Activated B cell treated with CpG ODN at 0.5 μM for 24 hours (primary cell): ENCODE measurements around the gene EIF1AD. TPM values are rescaled to one million over a fixed set of nuclear protein-coding genes. Genes with fewer than 3 reads are reported as not detected.

Experiments
- ATAC-seq: fragments of 200-7000 bp; cut with Tn5 transposase; one replicate; pipeline ENCODE4 v1.10.0; 2021; ENCODE audit warnings: low read depth, mild to moderate bottlenecking, moderate library complexity
- CTCF ChIA-PET: fragments of 350-600 bp; sonication (Branson Sonifier 250); formaldehyde crosslinking; loops from one replicate; lab custom pipeline; 2021; ENCODE audit warnings: antibody characterized with exemption; lab: Charles Lee
- POLR2A ChIA-PET: fragments of 350-600 bp; sonication (Branson Sonifier 250); formaldehyde crosslinking; loops from one replicate; lab custom pipeline; 2021; ENCODE audit warnings: antibody characterized with exemption; lab: Charles Lee
- DNase-seq: peaks from one replicate; pipeline ENCODE4 v3.0.0; 2022
- H3K27ac Mint-ChIP-seq: one replicate; pipeline ENCODE4 v1.8.0; 2020; ENCODE audit warnings: mixed read lengths
- H3K27me3 Mint-ChIP-seq: one replicate; pipeline ENCODE4 v1.8.0; 2021; ENCODE audit warnings: mixed read lengths
- H3K36me3 Mint-ChIP-seq: one replicate; pipeline ENCODE4 v1.8.0; 2021; ENCODE audit warnings: low read depth, mixed read lengths
- H3K4me1 Mint-ChIP-seq: one replicate; pipeline ENCODE4 v1.8.0; 2021; ENCODE audit warnings: mixed read lengths
- H3K4me3 Mint-ChIP-seq: one replicate; pipeline ENCODE4 v1.8.0; 2020; ENCODE audit warnings: mild to moderate bottlenecking, mixed read lengths
- H3K9me3 Mint-ChIP-seq: one replicate; pipeline ENCODE4 v1.8.0; 2020; ENCODE audit warnings: mixed read lengths
- intact Hi-C: fragments of 100-400 bp; cut with micrococcal nuclease; formaldehyde crosslinking; loops from one replicate; pipeline ENCODE4 v1.15.1; 2024
- total RNA-seq: library from RNA; stranded (reverse); gene quantifications from 2 replicates; pipeline ENCODE4 v1.2.3, GENCODE V29; 2022
- TF ChIP-seq, protein P1 (sequence below): fragments of 200-600 bp; IDR thresholded peaks from one replicate; pipeline ENCODE4 v1.8.0; 2022; ENCODE audit warnings: antibody characterized with exemption, mild to moderate bottlenecking

The EIF1AD gene
- total RNA-seq, 1 donor from 2014 or later: 58.9 TPM

DNA sequence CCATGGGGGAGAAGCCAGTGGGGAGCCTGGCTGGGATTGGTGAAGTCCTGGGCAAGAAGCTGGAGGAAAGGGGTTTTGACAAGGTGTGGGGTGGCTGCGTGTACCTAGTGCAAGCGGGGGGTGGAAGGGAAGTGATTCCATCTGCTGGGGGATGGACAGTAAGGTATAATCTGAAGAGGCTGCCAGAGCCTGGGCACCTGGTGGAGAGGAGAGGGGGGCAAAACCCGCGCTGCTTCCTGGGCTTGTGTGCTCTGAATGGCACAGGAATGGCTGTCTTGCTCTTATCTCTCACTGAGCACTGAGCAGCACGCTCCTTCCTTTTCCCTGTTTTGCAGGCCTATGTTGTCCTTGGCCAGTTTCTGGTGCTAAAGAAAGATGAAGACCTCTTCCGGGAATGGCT is 1.3 kb upstream of the EIF1AD start:
- CTCF ChIA-PET: interaction anchor here (0.6 to 1.2 kb wide), 3 partner anchors 53 to 292 kb away, joined by 3 read pairs; partner anchors contain the start of gene KAT5
- no peak for DNase-seq
- ATAC-seq: no peak
- peak overlapping the region; percentile 100 for H3K4me3 Mint-ChIP-seq
- no peaks in the 10 kb centered on the region for H3K27me3 Mint-ChIP-seq
- H3K4me1 Mint-ChIP-seq: peaks cover 36% of the 10 kb centered on the region
- H3K27ac Mint-ChIP-seq: peak overlapping the region; percentile 80
- H3K36me3 Mint-ChIP-seq: peaks cover 67% of the 10 kb centered on the region
- intact Hi-C loops: loop anchor here (2.0 to 5.0 kb wide), 2 partner anchors 20 to 341 kb away; partner anchors contain the start of gene RELA
- POLR2A ChIA-PET: interaction anchor here (1.2 to 1.9 kb wide), 9 partner anchors 10 to 340 kb away, joined by 3 to 28 read pairs (median 8); partner anchors contain the start of genes CCDC85B, CFL1, FIBP and MUS81
- no peaks in the 10 kb centered on the region for H3K9me3 Mint-ChIP-seq
- TF ChIP-seq, protein P1, sequence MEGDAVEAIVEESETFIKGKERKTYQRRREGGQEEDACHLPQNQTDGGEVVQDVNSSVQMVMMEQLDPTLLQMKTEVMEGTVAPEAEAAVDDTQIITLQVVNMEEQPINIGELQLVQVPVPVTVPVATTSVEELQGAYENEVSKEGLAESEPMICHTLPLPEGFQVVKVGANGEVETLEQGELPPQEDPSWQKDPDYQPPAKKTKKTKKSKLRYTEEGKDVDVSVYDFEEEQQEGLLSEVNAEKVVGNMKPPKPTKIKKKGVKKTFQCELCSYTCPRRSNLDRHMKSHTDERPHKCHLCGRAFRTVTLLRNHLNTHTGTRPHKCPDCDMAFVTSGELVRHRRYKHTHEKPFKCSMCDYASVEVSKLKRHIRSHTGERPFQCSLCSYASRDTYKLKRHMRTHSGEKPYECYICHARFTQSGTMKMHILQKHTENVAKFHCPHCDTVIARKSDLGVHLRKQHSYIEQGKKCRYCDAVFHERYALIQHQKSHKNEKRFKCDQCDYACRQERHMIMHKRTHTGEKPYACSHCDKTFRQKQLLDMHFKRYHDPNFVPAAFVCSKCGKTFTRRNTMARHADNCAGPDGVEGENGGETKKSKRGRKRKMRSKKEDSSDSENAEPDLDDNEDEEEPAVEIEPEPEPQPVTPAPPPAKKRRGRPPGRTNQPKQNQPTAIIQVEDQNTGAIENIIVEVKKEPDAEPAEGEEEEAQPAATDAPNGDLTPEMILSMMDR: no peak

- no peak for DNase-seq
- CTCF ChIA-PET: interaction anchor here (0.6 to 1.4 kb wide), 7 partner anchors 10 to 291 kb away, joined by 3 to 10 read pairs (median 3); partner anchors contain the start of gene KAT5
These were observed 780 bp upstream of the EIF1AD start for GRCh38 chr11:66002648-66003225.

GRCh38 chr11:65997286-65997685 is 4.7 kb downstream of the EIF1AD start:
- TF ChIP-seq, protein P1: no peak
- H3K27me3 Mint-ChIP-seq: no peaks in the 10 kb centered on the region
- ChIA-PET CTCF (no interaction called here), POLR2A (interaction anchor here (0.5 kb wide), 1 partner anchor 12 kb away, joined by 8 read pairs; no protein-coding TSS in a partner anchor)
- intact Hi-C loops: no loop called here
- H3K36me3 Mint-ChIP-seq: peaks cover 60% of the 10 kb centered on the region
- H3K9me3 Mint-ChIP-seq: no peaks in the 10 kb centered on the region
- DNase-seq: no peak
- no peak overlapping the region for H3K27ac Mint-ChIP-seq
- ATAC-seq: no peak
- no peak overlapping the region for H3K4me3 Mint-ChIP-seq
- H3K4me1 Mint-ChIP-seq: peaks cover 25% of the 10 kb centered on the region

More at GRCh38 chr11:66002648-66003225, 780 bp upstream of the EIF1AD start:
- TF ChIP-seq, protein P1: no peak
- H3K36me3 Mint-ChIP-seq: peaks cover 72% of the 10 kb centered on the region
- peak overlapping the region; percentile 98 for H3K27ac Mint-ChIP-seq
- no peaks in the 10 kb centered on the region for H3K9me3 Mint-ChIP-seq
- peaks cover 36% of the 10 kb centered on the region for H3K4me1 Mint-ChIP-seq
- peak; percentile 66 for ATAC-seq
- intact Hi-C loops: loop anchor here (1.0 to 5.0 kb wide), 10 partner anchors 13 to 387 kb away; partner anchors contain the start of genes C11orf68, DRAP1, KAT5 and PCNX3
- POLR2A ChIA-PET: interaction anchor here (0.5 to 1.9 kb wide), 26 partner anchors 9 to 670 kb away, joined by 3 to 28 read pairs (median 4); partner anchors contain the start of genes CCDC85B, CFL1, CST6 and FIBP
- H3K27me3 Mint-ChIP-seq: no peaks in the 10 kb centered on the region
- peak overlapping the region; percentile 100 for H3K4me3 Mint-ChIP-seq

DNA sequence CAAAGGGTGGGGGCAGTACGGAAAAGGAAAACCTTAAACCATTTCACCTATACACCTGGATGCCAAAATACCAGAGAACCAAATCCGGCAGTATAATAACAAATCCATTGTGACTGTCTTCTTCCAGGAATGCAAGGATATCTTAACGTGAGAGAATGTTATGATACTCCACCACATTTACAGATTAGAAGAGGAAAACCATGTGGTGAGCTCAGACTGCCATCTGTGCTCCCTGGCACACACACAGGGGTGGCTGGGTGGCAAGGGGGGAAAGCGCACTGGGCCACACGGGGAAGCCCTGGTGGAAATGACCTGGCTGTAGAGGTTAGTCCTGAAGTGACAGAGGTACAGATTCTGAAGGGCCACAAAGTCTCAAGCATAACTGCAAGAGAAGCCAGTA is 9.9 kb downstream of the EIF1AD start:
- TF ChIP-seq, protein P1: no peak
- intact Hi-C loops: no loop called here
- POLR2A ChIA-PET: interaction anchor here (0.9 to 1.5 kb wide), 2 partner anchors 104 to 280 kb away, joined by 4 to 5 read pairs; partner anchors contain the start of genes FIBP and KAT5
- CTCF ChIA-PET: interaction anchor here (6.1 kb wide), 1 partner anchor 107 kb away, joined by 67 read pairs; no protein-coding TSS in a partner anchor
- DNase-seq: no peak
- Mint-ChIP-seq H3K27me3 (no peaks in the 10 kb centered on the region), H3K27ac (no peak overlapping the region), H3K36me3 (peaks cover 25% of the 10 kb centered on the region), H3K9me3 (no peaks in the 10 kb centered on the region), H3K4me1 (peaks cover 5% of the 10 kb centered on the region), H3K4me3 (no peak overlapping the region)
- ATAC-seq: no peak
